B cell (primary cell): ENCODE results near the gene SMC2.

Experiments used
- CTCF ChIP-seq: fragments of 200-600 bp; IDR thresholded peaks from one replicate; pipeline ENCODE4 v1.8.0; 2022; ENCODE audit warnings: antibody characterized with exemption, mild to moderate bottlenecking
- EZH2 ChIP-seq: IDR thresholded peaks from 2 replicates; pipeline ENCODE4 v1.6.1; 2012; ENCODE audit warnings: borderline replicate concordance, low read depth, mild to moderate bottlenecking, moderate library complexity, low read length; ENCODE audit not compliant: insufficient read depth, poor library complexity, severe bottlenecking

GRCh38 chr9:104075801-104076753 is 18.0 kb upstream of the SMC2 start:
- TF ChIP-seq CTCF: no peak
- TF ChIP-seq EZH2: no peak
